IMR-90 (cell line): ENCODE measurements around the gene ISM2. TPM values are rescaled to one million over a fixed set of nuclear protein-coding genes. Genes with fewer than 3 reads are reported as not detected.

Experiments
- ATAC-seq: fragments of 200-7000 bp; cut with Tn5 transposase; 2 replicates; pipeline ENCODE4 v1.9.1; 2020; ENCODE audit warnings: low read depth, mild to moderate bottlenecking, moderate library complexity
- BruUV-seq: library from RNA; stranded (reverse); fragments of 400-500 nt; replicated peaks from 2 replicates; lab custom pipeline; 2021; lab: Mats Ljungman, UMichigan
- CTCF ChIA-PET: fragments of 300-600 bp; formaldehyde crosslinking; extraction: SDS; loops from one replicate; lab custom pipeline; 2021; ENCODE audit warnings: antibody characterized with exemption; lab: Yijun Ruan, JAX
- POLR2A ChIA-PET: fragments of 300-600 bp; sonication (Branson Sonifier 250); formaldehyde crosslinking; loops from one replicate; lab custom pipeline; 2022; ENCODE audit warnings: antibody characterized with exemption; ENCODE audit not compliant: unreplicated experiment; lab: Charles Lee
- DNase-seq: peaks from one replicate; pipeline ENCODE4 v3.0.0; 2013
- H2AFZ ChIP-seq: replicated peaks from 2 replicates; pipeline ENCODE3; 2013; ENCODE audit warnings: low read length, mild to moderate bottlenecking; ENCODE audit not compliant: poor library complexity
- H2AK5ac ChIP-seq: 2 replicates; pipeline ENCODE4 v1.6.1; 2013; ENCODE audit warnings: low read depth, low read length, inconsistent platforms
- H2AK9ac ChIP-seq: replicated peaks from 2 replicates; pipeline ENCODE3; 2013; ENCODE audit warnings: mild to moderate bottlenecking, low read depth, low read length, moderate library complexity; ENCODE audit not compliant: poor library complexity
- H2BK120ac ChIP-seq: 2 replicates; pipeline ENCODE4 v1.6.1; 2013; ENCODE audit warnings: low read depth, low read length, inconsistent platforms
- H2BK15ac ChIP-seq: 3 replicates; pipeline ENCODE4 v1.6.1; 2013; ENCODE audit warnings: low read depth, low read length, inconsistent platforms
- H2BK20ac ChIP-seq: 2 replicates; pipeline ENCODE4 v1.6.1; 2013; ENCODE audit warnings: low read depth, mild to moderate bottlenecking, inconsistent platforms, low read length, moderate library complexity
- H2BK5ac ChIP-seq: 2 replicates; pipeline ENCODE4 v1.6.1; 2013; ENCODE audit warnings: mild to moderate bottlenecking, low read depth, low read length, inconsistent platforms; ENCODE audit not compliant: poor library complexity, severe bottlenecking
- H3K14ac ChIP-seq: replicated peaks from 2 replicates; pipeline ENCODE4 v1.6.1; 2013; ENCODE audit warnings: low read depth, low read length, inconsistent platforms
- H3K18ac ChIP-seq: 2 replicates; pipeline ENCODE4 v1.6.1; 2013; ENCODE audit warnings: low read depth, low read length, control low read depth
- H3K23ac ChIP-seq: 2 replicates; pipeline ENCODE4 v1.6.1; 2013; ENCODE audit warnings: low read depth, low read length, inconsistent platforms
- H3K27ac ChIP-seq: 2 replicates; pipeline ENCODE4 v1.5.1; 2013; ENCODE audit warnings: mild to moderate bottlenecking, control low read depth, low read length; ENCODE audit not compliant: insufficient read depth
- H3K27me3 ChIP-seq: 2 replicates; pipeline ENCODE4 v1.6.1; 2013; ENCODE audit warnings: low read length; ENCODE audit not compliant: control insufficient read depth, insufficient read depth
- H3K36me3 ChIP-seq: 2 replicates; pipeline ENCODE4 v1.6.1; 2013; ENCODE audit warnings: low read length, mixed read lengths; ENCODE audit not compliant: control insufficient read depth, insufficient read depth
- H3K4ac ChIP-seq: 2 replicates; pipeline ENCODE4 v1.6.1; 2013; ENCODE audit warnings: low read depth, low read length, inconsistent platforms
- H3K4me1 ChIP-seq: 2 replicates; pipeline ENCODE4 v1.6.1; 2013; ENCODE audit warnings: low read length, mixed read lengths; ENCODE audit not compliant: control insufficient read depth, insufficient read depth
- H3K4me2 ChIP-seq: 2 replicates; pipeline ENCODE4 v1.6.1; 2013; ENCODE audit warnings: low read depth, mild to moderate bottlenecking, control low read depth, low read length, moderate library complexity
- H3K4me3 ChIP-seq: 2 replicates; pipeline ENCODE4 v1.5.1; 2013; ENCODE audit warnings: low read depth, mild to moderate bottlenecking, control low read depth, low read length, moderate library complexity; ENCODE audit not compliant: insufficient read depth
- H3K56ac ChIP-seq: 2 replicates; pipeline ENCODE4 v1.6.1; 2013; ENCODE audit warnings: low read length, inconsistent platforms; ENCODE audit not compliant: insufficient read depth; ENCODE audit errors: extremely low read depth
- H3K79me1 ChIP-seq, 2 experiments: 2 replicates each; pipeline ENCODE4 v1.6.1; 2013; ENCODE audit warnings: low read length in 2 of 2, inconsistent platforms in 1 of 2, low read depth in 1 of 2
- H3K9ac ChIP-seq: 2 replicates; pipeline ENCODE4 v1.6.1; 2013; ENCODE audit warnings: low read depth, low read length, control low read depth
- H3K9me1 ChIP-seq: 2 replicates; pipeline ENCODE4 v1.6.1; 2013; ENCODE audit warnings: low read length, inconsistent platforms; ENCODE audit not compliant: insufficient read depth
- H3K9me3 ChIP-seq: 2 replicates; pipeline ENCODE4 v1.6.1; 2013; ENCODE audit warnings: low read length; ENCODE audit not compliant: control insufficient read depth, insufficient read depth
- H4K20me1 ChIP-seq: 2 replicates; pipeline ENCODE4 v1.6.1; 2013; ENCODE audit warnings: low read length, inconsistent platforms; ENCODE audit not compliant: insufficient read depth
- H4K5ac ChIP-seq: 2 replicates; pipeline ENCODE4 v1.6.1; 2013; ENCODE audit warnings: mild to moderate bottlenecking, low read depth, low read length, control low read depth
- H4K8ac ChIP-seq, 2 experiments: 2 replicates each; pipeline ENCODE4 v1.6.1; 2013; ENCODE audit warnings: low read depth in 2 of 2, low read length in 2 of 2, control low read depth in 1 of 2, inconsistent platforms in 1 of 2
- H4K91ac ChIP-seq: 2 replicates; pipeline ENCODE4 v1.6.1; 2013; ENCODE audit warnings: low read depth, low read length, inconsistent platforms; ENCODE audit not compliant: insufficient read depth
- CEBPB ChIP-seq: IDR thresholded peaks from 2 replicates; pipeline ENCODE4 v1.6.1; 2012; ENCODE audit warnings: low read depth, low read length, improper control_type of control experiment
- CHD1 ChIP-seq: IDR thresholded peaks from 2 replicates; pipeline ENCODE4 v1.6.1; 2012; ENCODE audit warnings: low read depth, low read length, improper control_type of control experiment
- FOS ChIP-seq: fragments of 150-350 bp; IDR thresholded peaks from 2 replicates; pipeline ENCODE4 v1.6.1; 2016; ENCODE audit warnings: low read depth, low read length
- MAFK ChIP-seq: IDR thresholded peaks from 2 replicates; pipeline ENCODE4 v1.6.1; 2012; ENCODE audit warnings: low read depth, low read length, improper control_type of control experiment
- MAZ ChIP-seq: IDR thresholded peaks from 2 replicates; pipeline ENCODE4 v1.6.1; 2012; ENCODE audit warnings: low read depth, mild to moderate bottlenecking, low read length, improper control_type of control experiment, moderate library complexity, borderline replicate concordance
- NFE2L2 ChIP-seq: fragments of 150-350 bp; IDR thresholded peaks from 2 replicates; pipeline ENCODE4 v1.6.1; 2016; ENCODE audit warnings: low read depth, mild to moderate bottlenecking, low read length
- POLR2A ChIP-seq: IDR thresholded peaks from 2 replicates; pipeline ENCODE4 v1.6.1; 2012; ENCODE audit warnings: mild to moderate bottlenecking, low read depth, low read length
- RAD21 ChIP-seq: IDR thresholded peaks from 2 replicates; pipeline ENCODE4 v1.6.1; 2012; ENCODE audit warnings: low read length, improper control_type of control experiment
- RCOR1 ChIP-seq: IDR thresholded peaks from 2 replicates; pipeline ENCODE4 v1.6.1; 2012; ENCODE audit warnings: mild to moderate bottlenecking, low read length, improper control_type of control experiment; ENCODE audit not compliant: insufficient replicate concordance
- SMC3 ChIP-seq: fragments of 150-350 bp; IDR thresholded peaks from 2 replicates; pipeline ENCODE4 v1.6.1; 2016; ENCODE audit warnings: low read depth, mild to moderate bottlenecking, antibody characterized with exemption, low read length, moderate library complexity
- WGBS, 2 experiments: methylation state at CpG; one replicate each; pipeline versions ENCODE4 v1.1.5 to v1.1.7; 2013; ENCODE audit warnings: missing lambda C conversion rate in 2 of 2; ENCODE audit not compliant: insufficient read length in 1 of 2; ENCODE audit errors: extremely low coverage in 2 of 2; 5-methylcytosine and 5-hydroxymethylcytosine counted together
- dilution Hi-C: fragments of 300-500 bp; cut with HindIII; formaldehyde crosslinking; loops from one replicate; pipeline ENCODE4 v1.14.3; 2018; ENCODE audit warnings: low sequenced_read_pairs; ENCODE audit not compliant: unreplicated experiment
- in situ Hi-C: fragments of 300-500 bp; cut with MboI; formaldehyde crosslinking; loops from 3 replicates; pipeline ENCODE4 v1.14.3; 2019; ENCODE audit warnings: low sequenced_read_pairs, inconsistent platforms, mixed read lengths
- intact Hi-C: fragments of 100-400 bp; cut with micrococcal nuclease; formaldehyde crosslinking; loops from 2 replicates; pipeline ENCODE4 v1.10.0; 2022
- polyA plus RNA-seq, 3 experiments: library from polyadenylated mRNA; depleted of rRNA; stranded (reverse); fragments of >200 nt; gene quantifications; 2 replicates each; pipeline ENCODE4 v1.2.3, GENCODE V29; 2012; ENCODE audit warnings: low replicate concordance in 1 of 3
- total RNA-seq: library from RNA; depleted of rRNA; stranded (reverse); fragments of >200 nt; gene quantifications from 2 replicates; pipeline ENCODE4 v1.2.3, GENCODE V29; 2012
- TF ChIP-seq, protein P1 (sequence below): conservative IDR thresholded peaks from 2 replicates; pipeline ENCODE4 v1.5.1; 2012; ENCODE audit warnings: mild to moderate bottlenecking, low read depth, low read length, improper control_type of control experiment
- TF ChIP-seq, protein P2 (sequence below): fragments of 150-350 bp; IDR thresholded peaks from 2 replicates; pipeline ENCODE4 v1.6.1; 2017; ENCODE audit warnings: mild to moderate bottlenecking, antibody characterized with exemption, low read length, low read depth

ISM2 gene
- total and polyA plus RNA-seq, 2 of the 4 experiments (the other 2 are of a cell fraction): under 0.01 to 0.12 TPM

DNA sequence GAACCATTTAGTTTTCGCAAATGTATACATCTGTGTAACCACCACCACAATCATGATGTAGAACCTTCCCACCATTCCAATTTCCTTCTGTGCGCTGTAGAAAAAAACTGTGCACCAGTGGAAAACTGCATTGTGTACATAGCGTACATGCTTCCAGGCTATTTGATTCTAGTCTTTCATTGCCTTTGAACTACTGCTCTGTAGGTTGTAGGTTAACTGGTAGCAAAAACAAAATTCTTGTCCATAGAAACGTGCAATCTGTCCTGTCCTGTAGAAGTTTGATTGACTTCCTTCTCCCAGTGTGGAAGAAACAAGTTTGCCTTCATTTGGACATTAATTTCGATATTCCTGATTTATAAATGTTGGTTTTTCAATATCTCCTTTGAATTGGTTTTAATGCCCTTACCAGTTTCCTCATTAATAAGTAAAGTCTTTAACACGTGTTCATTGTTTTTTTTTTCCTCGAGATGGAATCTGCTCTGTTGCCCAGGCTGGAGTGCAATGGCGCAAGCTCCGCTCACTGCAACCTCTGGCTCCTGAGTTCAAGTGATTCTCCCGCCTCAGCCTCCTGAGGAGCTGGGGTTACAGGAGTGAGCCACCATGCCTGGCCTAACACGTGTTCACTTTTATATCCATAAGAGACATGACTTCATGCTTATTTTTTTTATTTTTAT is 3.6 kb upstream of the ISM2 start:
- ChIA-PET POLR2A (no interaction called here), CTCF (no interaction called here)
- in situ Hi-C loops (no loop called here), intact Hi-C loops (no loop called here), dilution Hi-C loops (no loop called here)
- H3K56ac ChIP-seq: no peak overlapping the region
- H2AK5ac ChIP-seq: no peak overlapping the region
- no peak overlapping the region for H4K5ac ChIP-seq
- H2BK5ac ChIP-seq: no peak overlapping the region
- H3K9ac ChIP-seq: no peak overlapping the region
- H3K4ac ChIP-seq: no peak overlapping the region
- H3K4me2 ChIP-seq: no peak overlapping the region
- H3K9me3 ChIP-seq: no peaks in the 10 kb centered on the region
- H2AK9ac ChIP-seq: no peak overlapping the region
- no peaks in the 10 kb centered on the region for H3K4me1 ChIP-seq
- ATAC-seq (no peak), DNase-seq (no peak)
- no peak overlapping the region for H3K18ac ChIP-seq
- H2AFZ ChIP-seq: no peak overlapping the region
- peaks cover 26% of the 10 kb centered on the region for H3K27me3 ChIP-seq
- TF ChIP-seq CEBPB: no peak
- no peak for TF ChIP-seq RCOR1
- no peak for TF ChIP-seq POLR2A
- TF ChIP-seq NFE2L2: no peak
- TF ChIP-seq MAZ: no peak
- TF ChIP-seq, protein P1, sequence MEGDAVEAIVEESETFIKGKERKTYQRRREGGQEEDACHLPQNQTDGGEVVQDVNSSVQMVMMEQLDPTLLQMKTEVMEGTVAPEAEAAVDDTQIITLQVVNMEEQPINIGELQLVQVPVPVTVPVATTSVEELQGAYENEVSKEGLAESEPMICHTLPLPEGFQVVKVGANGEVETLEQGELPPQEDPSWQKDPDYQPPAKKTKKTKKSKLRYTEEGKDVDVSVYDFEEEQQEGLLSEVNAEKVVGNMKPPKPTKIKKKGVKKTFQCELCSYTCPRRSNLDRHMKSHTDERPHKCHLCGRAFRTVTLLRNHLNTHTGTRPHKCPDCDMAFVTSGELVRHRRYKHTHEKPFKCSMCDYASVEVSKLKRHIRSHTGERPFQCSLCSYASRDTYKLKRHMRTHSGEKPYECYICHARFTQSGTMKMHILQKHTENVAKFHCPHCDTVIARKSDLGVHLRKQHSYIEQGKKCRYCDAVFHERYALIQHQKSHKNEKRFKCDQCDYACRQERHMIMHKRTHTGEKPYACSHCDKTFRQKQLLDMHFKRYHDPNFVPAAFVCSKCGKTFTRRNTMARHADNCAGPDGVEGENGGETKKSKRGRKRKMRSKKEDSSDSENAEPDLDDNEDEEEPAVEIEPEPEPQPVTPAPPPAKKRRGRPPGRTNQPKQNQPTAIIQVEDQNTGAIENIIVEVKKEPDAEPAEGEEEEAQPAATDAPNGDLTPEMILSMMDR: no peak
- no peak for TF ChIP-seq SMC3
- no peak for TF ChIP-seq MAFK
- no peak for TF ChIP-seq RAD21
- no peak for TF ChIP-seq FOS
- TF ChIP-seq, protein P2, sequence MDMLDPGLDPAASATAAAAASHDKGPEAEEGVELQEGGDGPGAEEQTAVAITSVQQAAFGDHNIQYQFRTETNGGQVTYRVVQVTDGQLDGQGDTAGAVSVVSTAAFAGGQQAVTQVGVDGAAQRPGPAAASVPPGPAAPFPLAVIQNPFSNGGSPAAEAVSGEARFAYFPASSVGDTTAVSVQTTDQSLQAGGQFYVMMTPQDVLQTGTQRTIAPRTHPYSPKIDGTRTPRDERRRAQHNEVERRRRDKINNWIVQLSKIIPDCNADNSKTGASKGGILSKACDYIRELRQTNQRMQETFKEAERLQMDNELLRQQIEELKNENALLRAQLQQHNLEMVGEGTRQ: no peak
- TF ChIP-seq CHD1: no peak
- no TSS peak for BruUV-seq
- no peaks in the 10 kb centered on the region for H3K9me1 ChIP-seq
- H4K91ac ChIP-seq: no peak overlapping the region
- no peak overlapping the region for H3K4me3 ChIP-seq
- H2BK120ac ChIP-seq: no peak overlapping the region
- no peak overlapping the region for H3K14ac ChIP-seq
- no peak overlapping the region for H2BK15ac ChIP-seq
- no peak overlapping the region for H4K8ac ChIP-seq
- H3K79me1 ChIP-seq: no peaks in the 10 kb centered on the region
- H3K27ac ChIP-seq: no peak overlapping the region
- H3K23ac ChIP-seq: no peak overlapping the region
- no peak overlapping the region for H2BK20ac ChIP-seq
- no peaks in the 10 kb centered on the region for H4K20me1 ChIP-seq
- no peaks in the 10 kb centered on the region for H3K36me3 ChIP-seq
- WGBS, 2 experiments: 94% methylated on average over 6 of the region's 11 CpGs; no CpG with 5 or more reads in 1 of the 2 experiments
